SK-N-SH (cell line): ENCODE results near the gene PHACTR3.

Experiments used
- CTCF ChIP-seq: fragments of 200-600 bp; sonication (generic); IDR thresholded peaks from 2 replicates; pipeline ENCODE4 v1.6.1; 2017; ENCODE audit warnings: antibody characterized with exemption, mild to moderate bottlenecking, moderate library complexity
- FOXJ3 ChIP-seq: sonication (generic); formaldehyde crosslinking; IDR thresholded peaks from 2 replicates; pipeline ENCODE4 v1.5.1; 2020; ENCODE audit warnings: mild to moderate bottlenecking, missing genetic modification reagents
- GABPA ChIP-seq: IDR thresholded peaks from 2 replicates; pipeline ENCODE4 v1.4.0; 2012; ENCODE audit warnings: low read depth, mild to moderate bottlenecking
- JUND ChIP-seq: IDR thresholded peaks from 2 replicates; pipeline ENCODE4 v1.4.0; 2012
- MXI1 ChIP-seq: IDR thresholded peaks from 2 replicates; pipeline ENCODE4 v1.6.1; 2012; ENCODE audit warnings: mild to moderate bottlenecking, low read depth, low read length, improper control_type of control experiment
- POLR2AphosphoS5 ChIP-seq: IDR thresholded peaks from 2 replicates; pipeline ENCODE4 v1.6.1; 2012; ENCODE audit warnings: low read depth, low read length
- RAD21 ChIP-seq: IDR thresholded peaks from 2 replicates; pipeline ENCODE4 v1.6.1; 2012; ENCODE audit warnings: mild to moderate bottlenecking, low read length
- TF ChIP-seq, protein P1 (sequence below): IDR thresholded peaks from 2 replicates; pipeline ENCODE4 v1.4.0; 2012; ENCODE audit warnings: low read depth, borderline replicate concordance

- TF ChIP-seq, protein P1, sequence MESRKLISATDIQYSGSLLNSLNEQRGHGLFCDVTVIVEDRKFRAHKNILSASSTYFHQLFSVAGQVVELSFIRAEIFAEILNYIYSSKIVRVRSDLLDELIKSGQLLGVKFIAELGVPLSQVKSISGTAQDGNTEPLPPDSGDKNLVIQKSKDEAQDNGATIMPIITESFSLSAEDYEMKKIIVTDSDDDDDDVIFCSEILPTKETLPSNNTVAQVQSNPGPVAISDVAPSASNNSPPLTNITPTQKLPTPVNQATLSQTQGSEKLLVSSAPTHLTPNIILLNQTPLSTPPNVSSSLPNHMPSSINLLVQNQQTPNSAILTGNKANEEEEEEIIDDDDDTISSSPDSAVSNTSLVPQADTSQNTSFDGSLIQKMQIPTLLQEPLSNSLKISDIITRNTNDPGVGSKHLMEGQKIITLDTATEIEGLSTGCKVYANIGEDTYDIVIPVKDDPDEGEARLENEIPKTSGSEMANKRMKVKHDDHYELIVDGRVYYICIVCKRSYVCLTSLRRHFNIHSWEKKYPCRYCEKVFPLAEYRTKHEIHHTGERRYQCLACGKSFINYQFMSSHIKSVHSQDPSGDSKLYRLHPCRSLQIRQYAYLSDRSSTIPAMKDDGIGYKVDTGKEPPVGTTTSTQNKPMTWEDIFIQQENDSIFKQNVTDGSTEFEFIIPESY = no peak
- TF ChIP-seq CTCF (no peak), GABPA (no peak), FOXJ3 (CRISPR knock-in tag) (no peak), JUND (no peak), MXI1 (no peak), RAD21 (no peak), POLR2AphosphoS5 (no peak)
Observed at GRCh38 chr20:59564943-59565342, 39.4 kb upstream of the PHACTR3 start.
